GM19468 (cell line): ENCODE data around the gene SLC24A4.

ENCODE experiments used
- ATAC-seq: cut with Tn5 transposase; IDR thresholded peaks from one replicate; pipeline ENCODE4 v1.9.1; 2021; ENCODE audit warnings: mild to moderate bottlenecking, moderate library complexity, moderate number of reproducible peaks; ENCODE audit not compliant: unreplicated experiment; ENCODE audit errors: extremely low read depth

Gene SLC24A4

DNA sequence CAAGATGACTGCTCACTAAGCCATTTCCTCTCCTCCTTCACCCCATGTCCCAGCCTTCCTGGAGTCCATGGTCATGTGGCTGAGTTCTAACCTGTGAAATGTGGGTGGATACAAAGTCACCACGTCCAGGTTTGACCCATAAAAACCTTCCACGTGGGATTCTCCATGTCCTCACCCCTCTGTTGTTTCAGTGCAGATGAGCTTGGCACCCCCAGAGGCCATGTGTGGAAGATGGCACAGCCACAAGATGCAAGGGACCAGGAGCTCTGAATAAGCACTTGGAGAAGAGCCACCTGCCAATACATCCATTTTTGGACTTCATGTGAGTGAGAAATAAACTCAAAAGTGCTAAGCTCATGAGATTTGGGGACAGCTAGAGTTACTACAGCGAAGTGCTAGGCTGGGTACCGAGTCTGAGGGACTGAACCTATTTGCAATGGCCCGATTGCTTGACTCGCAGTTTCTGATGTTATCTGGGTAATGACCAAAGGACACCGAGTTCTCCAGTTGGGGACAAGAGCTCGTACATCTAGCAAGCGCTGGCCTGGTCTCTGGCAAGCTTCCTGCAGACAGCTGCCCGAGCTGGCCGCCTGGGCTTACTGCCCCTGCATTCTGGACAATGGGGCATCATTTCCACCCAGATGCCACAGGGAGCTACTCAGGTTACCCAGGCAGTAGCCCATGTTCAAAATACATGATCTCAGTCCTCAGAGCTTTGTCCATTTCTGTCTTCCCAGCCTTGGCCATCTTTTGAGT lies 7.7 kb upstream of the SLC24A4 start:
- ATAC-seq: no peak

DNA sequence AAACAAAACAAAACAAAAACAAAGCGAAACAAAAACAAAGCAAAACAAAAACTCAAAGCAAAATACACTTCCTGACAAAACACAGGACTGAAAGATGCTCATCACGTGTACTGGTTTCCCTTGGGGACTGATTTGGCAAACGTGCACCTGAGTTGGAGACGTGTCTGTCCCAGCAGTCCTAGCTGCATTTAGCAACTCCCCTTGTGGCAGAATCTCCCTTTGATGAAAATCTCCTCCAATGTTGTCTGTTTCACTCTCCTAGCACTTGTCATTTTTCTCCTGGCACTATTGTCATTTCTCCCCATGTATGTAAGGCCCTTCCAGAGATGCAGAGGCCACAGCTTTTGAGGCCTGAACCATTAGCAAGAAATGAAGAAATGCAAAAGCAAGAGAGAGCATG lies 6.8 kb upstream of the SLC24A4 start:
- no peak for ATAC-seq

DNA sequence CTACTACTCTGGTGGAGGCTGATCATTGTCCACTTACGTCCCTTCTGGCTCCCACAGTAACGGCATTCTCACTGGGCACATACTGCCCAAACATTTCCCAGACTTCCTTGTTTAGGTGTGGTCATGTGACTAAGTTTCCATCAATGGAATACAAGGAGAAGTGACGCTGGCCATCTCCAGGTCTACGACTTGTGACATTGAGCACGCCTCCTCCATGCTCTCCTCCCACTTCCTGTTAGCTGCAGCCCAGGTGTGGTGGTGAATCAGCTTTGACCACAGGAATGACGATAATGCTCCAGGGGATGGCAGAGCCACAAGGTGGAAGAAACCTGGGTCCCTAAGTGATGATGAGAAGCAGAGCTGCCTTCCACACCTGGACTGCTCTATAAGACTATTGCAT lies 6.0 kb upstream of the SLC24A4 start:
- ATAC-seq: no peak

DNA sequence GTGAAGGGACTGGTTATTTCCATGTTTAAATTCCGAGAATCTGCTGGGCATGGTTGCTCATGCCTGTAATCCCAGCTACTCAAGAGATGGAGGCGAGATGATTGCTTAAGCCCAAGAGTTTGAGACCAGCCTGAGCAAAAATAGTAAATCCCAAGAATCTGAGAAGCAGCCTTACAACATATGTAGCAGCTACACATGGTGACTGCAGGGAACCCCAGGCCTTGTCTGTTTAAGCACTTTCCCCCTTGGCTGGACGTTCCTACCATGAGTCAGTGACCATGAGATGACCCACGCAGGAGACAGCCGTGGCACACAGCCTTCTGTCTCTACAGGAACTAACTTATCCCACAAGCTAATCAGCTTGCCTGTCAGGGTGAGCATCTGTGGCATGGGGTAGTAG lies 5.5 kb upstream of the SLC24A4 start:
- no peak for ATAC-seq

DNA sequence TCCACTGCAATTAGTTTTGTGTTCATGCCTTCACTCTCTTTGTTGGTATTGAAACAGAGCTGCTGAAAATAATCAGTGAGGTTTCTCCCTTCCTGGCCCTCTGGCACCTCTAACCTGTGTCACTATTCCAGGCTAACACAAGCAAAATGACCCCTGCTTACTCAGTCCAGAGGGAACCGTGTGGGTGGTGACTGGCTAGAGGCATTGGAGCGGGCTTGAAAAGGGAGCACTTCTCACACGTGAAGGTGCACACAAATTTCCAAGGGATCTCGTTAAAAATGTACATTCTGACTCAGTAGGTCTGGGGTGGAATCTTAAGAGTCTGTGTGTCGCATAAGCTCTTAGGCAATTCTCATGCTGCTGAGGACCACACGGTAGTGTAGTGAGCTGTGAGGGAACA lies 1.3 kb upstream of the SLC24A4 start:
- no peak for ATAC-seq

DNA sequence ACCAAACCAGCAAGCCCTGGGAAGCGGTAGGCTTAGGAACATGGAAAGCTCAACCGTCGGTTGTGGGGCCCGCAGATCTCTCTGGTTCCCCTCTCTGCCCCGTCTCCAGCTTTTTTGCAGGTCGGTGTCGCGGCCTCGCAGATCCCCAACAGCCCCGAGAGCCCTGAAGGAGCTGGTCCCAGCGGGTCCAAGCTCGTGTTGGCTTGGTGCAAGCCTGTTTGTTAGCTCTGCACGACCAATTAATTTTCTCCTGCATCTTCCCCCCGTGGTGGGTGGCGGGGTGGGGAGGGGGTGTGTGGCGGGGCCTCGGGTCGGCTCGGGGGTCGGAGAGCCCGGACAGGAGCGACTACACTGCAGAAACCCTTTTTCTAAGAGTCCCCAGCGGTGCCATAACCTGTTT lies 449 bp upstream of the SLC24A4 start:
- no peak for ATAC-seq

DNA sequence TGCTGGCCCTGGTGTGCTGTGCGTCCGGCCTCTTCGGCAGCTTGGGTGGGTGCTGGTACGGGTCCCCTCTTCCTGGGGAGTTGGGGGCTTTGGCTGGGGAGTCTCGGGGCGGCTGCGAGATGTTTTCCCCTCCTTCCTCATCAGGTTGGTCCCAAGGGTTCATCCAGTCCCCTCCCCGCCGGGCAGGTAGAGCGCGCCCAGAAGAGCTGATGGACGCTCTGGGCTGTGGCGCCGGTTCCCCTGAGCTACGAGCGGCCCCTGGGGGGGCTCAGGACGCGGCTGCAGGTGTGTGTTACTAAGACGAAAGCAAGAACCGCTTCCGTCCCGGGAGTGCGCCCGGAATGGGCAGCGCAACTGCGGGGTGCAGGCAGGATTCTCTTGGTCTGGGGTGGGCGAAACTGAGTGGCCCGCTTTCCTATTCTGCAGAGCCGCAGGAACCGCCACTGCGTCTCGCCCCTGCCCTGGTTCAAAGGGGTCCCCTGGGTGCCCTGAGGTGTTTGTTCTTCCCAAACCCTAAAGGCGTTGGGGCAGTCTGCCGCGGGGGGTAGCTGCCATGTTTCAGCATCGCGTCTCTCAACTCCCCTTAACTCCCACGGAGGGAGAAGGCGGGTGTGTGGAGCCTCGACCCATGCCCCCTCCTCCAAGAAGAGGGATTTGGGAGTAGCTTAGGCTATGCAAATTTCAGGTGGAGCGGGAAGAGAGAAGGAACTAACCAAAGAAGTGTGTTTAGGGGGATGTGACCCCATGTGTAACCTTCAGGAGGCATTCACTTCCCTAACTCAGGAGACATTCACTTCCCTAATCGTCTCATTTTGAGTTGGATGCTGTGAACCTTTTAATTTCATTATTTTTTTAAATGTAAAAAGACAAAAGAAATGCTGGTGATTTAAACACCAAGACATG lies 1.2 kb downstream of the SLC24A4 start:
- no peak for ATAC-seq

DNA sequence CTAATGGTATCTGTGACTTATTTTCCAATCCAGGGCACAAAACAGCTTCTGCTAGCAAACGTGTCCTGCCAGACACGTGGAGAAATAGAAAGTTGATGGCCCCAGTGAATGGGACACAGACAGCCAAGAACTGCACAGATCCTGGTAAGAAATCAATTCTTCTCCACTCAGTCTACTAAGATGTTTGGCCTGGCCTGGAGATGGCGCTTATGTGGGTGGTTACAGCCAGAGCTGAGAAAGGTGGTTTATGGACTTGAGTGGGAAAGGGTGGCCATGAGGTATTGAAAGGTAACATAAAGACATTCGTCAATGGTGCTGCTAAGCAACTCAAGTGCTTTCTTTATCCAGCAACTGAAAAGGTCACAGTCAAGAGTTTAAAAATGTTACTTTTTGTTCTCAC lies 2.9 kb downstream of the SLC24A4 start:
- no peak for ATAC-seq

DNA sequence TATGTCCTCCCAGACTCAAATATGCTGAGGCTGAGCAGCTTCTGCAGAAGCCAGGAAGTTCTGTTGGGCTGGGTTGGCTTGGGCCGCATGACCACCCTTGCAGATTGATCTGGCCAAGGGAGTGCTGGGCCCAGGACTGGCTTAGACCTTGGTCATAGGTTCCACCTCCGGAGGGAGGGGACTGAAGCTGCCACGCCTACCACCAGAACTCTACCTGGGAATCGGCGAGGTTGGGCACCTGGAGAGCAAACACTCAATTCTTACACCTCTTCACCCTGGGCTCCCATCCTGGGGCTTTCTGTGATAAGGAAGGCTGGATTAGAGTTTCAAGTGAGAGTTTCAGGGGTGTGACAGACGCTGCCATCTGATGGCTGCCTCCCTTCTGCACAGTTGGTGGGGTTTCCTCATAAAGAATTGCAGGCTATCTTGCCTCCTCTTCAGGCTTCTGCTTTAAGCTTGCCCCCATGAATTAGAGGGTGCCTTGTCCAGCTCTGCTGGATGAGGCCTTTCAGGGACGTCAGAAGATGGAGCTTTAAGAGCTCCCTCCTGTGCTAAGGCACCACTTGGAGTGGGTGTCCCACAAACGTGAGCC lies 5.8 kb downstream of the SLC24A4 start:
- ATAC-seq: no peak

DNA sequence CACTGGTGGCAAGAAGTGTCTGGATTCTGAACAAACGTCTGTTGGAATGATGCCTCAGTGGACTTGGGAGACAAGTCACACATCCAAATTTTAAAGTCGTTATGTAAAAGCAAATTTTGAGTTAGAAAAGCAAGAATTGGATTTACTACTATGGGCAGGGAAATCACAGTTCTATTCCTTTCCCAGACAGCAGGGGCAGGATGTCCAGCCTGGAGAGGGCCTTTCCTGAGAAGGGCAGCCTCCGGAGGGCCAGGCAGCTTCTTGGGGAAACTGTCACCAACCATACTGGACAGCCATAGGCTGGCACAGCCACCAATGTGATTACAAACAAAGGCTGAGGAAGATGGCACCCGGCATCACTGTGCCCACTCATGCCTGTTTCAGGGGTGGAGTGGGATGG lies 11.1 kb downstream of the SLC24A4 start:
- ATAC-seq: no peak

DNA sequence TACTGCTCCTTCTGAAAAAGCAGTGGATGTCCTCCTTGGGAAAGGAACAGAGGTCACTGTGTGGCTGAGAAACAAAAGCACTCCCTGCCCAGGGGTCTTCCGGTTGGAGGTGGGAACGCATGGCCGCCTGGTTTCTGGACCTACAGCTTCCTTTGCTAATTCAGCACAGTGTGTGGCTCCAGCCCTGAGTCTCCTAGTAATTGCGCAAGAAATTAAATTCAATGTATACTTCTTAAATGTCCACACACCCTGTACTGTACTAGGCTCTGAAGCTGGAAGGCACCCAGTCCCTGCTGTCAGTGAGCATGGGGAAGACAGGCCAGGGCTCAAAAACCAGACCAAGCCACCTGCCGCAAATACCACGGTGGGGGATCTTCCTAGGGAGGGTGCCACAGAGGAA lies 13.4 kb downstream of the SLC24A4 start:
- ATAC-seq: no peak

DNA sequence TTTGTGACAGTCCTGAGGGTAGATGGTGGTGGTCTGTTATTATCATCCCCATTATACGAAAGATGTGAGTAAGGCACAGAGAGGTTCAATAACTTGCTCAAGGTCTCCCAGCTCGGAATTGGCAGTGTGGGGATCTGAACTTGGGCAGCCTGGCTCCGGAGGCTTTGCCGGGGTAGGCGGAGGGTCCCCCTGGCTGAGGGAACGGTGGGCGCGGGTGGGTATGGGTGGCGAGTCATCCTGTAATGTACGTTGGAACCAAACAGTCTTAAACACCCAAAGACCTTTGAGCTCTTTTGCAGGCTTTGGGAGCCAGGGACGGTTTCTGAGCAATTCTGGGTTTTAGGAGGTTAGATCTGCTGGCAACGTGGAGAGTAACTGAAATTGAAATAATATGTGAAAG lies 16.5 kb downstream of the SLC24A4 start:
- no peak for ATAC-seq

DNA sequence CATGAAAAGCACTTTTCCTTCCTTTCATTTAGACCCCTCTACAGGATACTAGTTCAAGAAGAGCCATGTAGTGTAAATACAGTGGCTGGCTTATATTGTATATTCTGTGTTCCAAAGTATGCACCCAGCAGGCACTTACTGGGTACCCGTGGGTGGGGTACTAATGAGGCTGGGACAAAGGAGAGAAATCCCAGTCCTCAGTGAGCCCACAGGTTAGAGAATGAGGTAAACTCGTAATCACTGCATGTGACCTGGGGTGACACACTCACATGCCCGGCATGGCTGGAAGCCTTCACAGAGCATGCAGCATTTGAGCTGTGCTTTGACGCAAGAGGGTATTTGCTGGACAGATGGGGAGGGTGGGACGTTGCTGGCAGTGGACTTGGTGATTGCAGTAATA lies 17.1 kb downstream of the SLC24A4 start:
- no peak for ATAC-seq

DNA sequence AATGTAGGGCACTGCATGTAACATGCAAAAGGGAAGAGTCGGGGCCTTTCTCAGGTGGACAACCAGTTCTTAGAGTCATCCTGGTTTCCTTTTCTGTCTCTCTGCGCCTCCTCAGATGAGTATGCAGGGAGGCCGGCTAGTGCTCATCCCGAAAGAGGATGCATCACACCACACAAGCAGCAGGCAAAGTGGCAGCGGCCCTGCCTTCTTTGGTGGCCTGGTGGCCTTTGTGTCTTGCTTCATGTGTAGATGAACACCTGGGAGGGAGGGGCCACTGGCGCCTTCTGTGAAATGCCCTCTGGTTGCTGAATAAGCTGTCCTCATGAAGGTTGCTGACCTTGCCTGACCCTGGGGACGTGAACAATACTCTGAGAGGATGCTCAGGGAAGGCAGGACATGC lies 18.0 kb downstream of the SLC24A4 start:
- no peak for ATAC-seq

DNA sequence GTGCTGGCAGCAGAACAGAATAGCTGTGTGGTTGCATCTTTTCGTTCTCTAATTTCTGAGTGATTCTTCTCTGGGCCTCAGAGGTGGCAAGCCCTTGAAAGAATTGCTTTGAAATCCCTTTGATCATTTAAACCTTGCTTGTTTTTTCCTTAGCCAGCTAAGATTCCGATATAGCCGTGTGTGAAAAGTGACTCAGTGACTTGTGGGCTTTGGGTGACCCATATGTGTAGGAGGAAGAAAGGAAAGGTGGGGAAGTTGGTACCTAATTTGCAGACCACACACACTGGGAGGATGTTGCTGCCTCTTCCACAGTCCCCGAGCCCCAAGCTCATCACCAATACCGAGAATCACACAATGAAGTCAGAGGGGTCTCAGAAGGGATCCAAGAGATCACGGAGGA lies 18.8 kb downstream of the SLC24A4 start:
- no peak for ATAC-seq

DNA sequence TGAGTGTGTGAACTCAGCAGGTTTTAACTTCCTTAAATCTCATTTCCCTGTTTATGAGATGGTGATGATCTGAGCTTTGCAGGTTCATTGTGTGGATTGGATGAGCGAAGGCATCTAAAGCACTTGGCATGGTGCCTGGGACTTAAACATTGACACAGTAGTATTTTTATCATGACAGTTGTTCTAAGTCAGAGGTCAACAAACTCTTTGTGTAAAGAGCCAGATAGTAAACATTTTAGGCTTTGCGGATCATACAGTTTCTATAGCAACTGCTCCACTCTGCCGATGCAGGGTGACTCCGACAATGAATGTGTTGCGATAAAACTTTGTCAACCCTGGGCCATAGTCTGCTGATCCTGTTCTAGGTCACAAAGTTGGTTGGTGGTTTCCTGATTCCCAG lies 25.2 kb downstream of the SLC24A4 start:
- no peak for ATAC-seq

DNA sequence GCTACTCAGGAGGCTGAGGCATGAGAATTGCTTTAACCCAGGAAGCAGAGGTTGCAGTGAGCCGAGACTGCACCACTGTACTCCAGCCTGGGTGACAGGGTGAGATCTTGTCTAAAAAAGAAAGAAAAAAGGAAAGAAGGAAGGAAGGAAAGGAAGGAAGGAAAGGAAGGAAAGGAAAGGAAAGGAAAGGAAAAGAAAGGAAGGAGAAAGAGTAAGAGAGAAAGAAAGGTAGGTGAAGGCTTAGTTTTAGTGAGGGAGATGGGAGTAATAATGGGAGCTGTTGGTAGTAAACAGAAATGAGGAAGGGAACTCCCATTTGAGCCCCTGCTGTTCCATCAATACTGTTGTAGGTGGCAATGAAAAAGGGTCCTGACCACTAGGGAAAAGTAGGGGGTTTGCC lies 28.8 kb downstream of the SLC24A4 start:
- no peak for ATAC-seq

DNA sequence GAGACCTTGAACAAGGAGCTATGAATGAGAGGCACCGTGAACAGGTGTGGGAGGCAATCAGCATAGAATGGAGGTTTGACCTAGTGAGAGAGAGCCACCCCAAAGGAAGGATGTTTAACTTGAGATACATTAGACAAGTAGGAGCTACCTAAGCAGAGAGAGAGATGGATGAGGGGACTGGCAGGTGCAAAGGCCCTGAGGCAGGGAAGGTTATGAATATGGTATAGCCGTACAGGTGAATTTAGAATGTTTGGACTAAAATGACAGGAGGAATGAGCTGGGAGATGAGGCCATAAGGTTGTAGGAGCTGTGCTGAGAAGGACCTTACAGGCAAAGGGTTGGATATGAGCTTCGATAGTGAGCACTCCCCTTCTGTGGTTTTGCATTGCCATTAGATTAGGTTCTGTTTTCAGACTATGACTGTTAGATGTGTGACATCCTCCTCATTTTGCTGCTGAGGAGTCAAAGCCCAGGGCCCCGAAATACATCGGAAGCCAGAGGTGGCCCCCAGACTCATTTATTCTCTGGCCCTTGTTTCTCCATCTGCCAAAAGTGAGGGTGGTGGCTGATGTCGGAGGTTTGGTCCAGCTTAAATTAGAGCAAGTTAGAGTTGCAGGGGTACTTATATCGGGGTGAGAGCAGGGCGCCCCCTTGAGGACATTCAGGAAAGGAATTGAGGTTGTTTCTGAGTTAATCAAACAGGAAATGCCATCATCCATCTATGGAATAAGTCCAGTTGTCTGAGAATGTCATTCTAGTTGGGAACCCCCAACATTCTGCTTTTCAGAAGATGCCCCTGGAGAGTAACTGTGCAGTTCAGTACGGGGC lies 29.4 kb downstream of the SLC24A4 start:
- ATAC-seq: no peak

DNA sequence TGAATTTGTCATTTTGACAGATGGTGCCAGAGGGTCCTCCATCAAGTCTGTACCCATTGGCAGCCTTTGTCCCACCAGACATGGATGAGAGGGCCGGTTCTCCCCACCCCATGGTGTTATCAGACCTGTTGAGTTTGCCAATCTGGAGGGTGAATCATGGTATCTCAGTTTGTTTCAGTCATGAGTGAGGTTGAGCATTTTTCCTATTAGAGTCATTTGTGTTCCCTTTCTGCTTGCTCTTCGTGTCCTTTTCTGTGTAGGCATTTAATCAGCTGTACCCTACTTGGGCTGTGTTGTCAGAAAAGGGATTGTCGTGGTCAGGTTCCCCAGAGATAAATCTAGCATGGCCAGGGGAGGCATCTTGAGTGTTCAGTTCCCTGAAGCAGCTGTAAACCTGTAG lies 30.5 kb downstream of the SLC24A4 start:
- no peak for ATAC-seq

DNA sequence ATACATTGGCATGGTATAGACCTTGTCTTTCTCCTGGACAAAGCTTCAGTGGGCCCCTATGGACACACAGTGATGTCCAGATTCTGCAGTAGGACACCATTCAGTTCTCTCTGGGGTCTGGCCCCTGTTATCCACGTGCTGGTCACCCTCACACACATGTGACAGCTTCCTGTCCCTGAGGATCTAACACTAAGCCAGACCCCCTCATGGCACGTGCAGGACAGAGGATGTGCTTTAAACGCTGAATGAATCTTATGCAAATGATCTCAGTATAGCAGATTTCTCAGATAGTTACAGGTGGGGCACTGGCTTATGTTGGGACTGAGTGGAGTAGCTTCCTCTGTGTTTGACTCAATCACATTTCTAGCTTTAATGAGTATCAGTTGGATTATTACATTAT lies 33.7 kb downstream of the SLC24A4 start:
- no peak for ATAC-seq
